HG02610 (cell line): ENCODE data around the gene LAMA2.
A peak's percentile ranks its signal among the peaks of the same experiment; 100 is the strongest.

Experiments
- ATAC-seq: cut with Tn5 transposase; IDR thresholded peaks from one replicate; pipeline ENCODE4 v1.9.1; 2021; ENCODE audit warnings: mild to moderate bottlenecking, moderate library complexity; ENCODE audit not compliant: unreplicated experiment

LAMA2 gene

DNA sequence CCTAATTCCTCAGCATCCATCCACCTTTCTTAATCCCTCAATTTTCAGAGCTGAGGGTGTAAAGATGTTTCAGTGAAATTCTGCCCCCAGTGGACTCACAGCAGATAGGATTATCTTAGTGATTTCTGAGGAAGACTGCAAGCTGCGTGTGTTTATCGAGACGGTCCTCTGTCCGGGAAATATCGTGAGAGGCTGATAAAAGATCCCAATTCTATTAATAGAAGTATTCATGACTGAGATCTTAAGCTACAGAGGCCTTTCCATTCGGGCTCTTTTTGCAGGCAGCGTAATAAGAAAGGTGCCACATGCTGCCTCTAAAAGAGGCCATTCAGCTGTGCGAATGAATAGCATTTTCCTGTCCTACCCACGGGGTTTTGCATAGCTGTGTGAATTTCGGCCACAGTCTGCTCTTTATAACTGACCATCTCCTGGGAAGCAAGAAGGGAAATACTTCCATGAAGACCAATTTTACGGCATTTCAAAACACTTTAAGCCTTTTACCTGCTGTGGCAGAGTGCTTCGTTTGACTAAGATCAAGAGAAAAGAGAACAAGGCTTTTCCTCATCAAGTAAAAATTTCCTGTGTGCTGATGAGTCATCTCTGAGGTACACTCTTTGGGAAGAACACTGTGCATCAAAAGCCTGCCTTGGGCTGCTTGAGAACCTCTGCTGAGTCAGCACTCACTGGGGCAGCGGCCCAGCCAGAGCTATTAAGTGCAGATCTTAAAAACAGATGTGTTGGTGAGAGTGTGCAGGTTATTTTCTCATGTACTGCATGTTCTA is 618.2 kb downstream of the LAMA2 start:
- ATAC-seq: peak; percentile 45

DNA sequence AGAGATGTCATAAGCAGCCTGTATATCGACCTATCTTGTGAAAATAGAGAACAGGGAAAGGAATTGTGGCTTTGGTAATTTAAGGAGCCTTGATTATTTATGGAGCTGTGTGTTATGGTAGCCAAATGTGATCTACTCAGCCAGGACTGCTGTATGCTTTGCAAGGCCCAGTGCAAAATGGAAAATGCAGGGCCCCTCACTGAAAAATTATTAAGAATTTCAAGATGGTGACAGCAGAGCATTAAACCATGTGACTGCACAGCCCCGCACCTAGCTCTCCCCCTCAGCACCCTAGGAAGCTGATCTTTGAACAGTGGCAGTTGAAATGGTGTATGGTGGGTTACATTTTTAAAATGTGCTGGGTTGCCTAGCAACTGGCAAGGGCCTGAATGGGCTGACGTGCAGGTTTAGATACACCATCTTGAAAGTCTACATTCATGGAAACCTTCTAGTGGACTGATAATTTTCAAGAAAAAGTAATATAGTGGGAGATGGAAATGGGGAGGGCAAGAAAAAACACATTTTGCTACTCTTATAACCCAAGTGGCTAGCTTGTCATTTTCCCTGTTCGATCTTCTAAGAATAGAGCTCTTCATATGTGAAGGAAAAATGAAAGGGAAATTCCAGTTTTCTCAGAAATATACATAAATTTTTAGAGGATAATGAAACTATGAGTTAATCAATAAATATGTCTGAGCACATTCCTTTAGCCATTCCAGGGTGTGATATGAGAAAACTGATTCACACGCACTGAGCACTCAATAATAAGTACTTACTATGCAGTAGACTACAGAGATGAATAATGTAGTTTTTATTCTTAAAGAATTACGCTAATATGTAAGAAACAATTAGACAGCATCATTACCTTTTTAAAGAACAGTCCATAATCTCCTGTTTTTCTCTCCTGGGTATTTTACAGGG is 619.1 kb downstream of the LAMA2 start:
- no peak for ATAC-seq

DNA sequence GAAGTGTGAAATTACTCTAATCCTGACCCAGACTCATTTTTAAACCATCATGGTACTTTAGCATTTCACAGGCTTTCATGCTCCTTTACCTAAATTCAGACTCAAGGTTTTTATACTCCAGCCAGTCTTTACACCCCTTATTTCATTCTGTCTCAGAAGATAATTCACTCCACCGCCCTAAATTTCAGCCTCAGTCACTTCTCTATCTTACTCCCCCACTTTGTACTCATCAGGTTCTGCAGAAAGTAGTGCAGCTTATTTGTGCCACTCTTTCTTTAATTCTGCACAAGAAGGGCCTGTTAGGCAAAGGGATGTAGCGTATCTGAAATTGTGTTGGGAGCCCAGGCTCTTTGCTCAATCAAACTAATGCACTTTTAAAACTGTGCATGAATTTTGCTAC is 621.5 kb downstream of the LAMA2 start:
- no peak for ATAC-seq

DNA sequence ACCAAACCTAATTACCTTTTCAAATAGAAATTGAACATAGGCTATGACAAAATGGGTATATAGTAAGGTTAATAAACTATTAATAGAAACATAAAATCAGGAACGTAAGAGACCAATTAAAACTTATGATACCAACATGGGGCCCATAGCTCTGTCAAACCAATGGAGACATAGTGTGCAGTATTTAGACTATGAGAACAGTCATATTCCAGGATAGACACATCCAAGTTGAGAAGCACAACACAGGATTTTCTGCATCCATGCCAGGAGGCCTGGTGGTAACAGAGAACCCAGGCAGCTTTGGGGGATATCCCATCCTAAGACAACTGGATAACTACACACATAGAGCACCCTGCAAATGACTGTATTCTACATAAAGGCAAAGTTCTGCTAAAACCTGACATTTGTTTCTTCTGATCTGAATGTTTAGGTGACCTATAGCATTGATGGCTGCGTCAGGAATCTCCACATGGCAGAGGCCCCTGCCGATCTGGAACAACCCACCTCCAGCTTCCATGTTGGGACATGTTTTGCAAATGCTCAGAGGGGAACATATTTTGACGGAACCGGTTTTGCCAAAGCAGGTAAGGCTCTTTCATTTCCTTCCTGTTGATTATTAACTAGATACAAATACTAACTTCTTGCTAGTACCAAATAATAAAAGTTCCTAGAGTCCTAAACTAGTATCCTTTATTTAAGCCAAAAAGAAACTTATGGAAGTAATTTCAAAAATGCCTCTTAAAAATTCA is 624.3 kb downstream of the LAMA2 start:
- no peak for ATAC-seq

DNA sequence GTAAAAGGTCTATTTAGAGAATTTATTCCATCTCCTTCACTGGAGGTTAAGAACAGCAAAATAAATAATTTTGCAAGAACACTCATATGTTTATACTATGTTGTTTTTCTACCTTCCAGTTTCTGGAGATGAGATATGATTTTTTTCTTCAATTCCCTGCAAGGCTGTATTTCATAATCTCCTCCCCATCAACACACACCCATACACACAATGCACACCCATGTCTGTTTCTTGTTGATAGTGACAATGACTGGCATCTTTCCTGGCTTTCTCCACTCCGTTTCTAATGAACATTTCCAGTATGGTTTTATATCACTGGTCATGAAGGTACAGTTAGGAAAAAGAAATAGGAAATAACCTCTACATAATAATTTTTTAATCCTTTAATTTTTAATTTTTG is 624.9 kb downstream of the LAMA2 start:
- ATAC-seq: no peak

DNA sequence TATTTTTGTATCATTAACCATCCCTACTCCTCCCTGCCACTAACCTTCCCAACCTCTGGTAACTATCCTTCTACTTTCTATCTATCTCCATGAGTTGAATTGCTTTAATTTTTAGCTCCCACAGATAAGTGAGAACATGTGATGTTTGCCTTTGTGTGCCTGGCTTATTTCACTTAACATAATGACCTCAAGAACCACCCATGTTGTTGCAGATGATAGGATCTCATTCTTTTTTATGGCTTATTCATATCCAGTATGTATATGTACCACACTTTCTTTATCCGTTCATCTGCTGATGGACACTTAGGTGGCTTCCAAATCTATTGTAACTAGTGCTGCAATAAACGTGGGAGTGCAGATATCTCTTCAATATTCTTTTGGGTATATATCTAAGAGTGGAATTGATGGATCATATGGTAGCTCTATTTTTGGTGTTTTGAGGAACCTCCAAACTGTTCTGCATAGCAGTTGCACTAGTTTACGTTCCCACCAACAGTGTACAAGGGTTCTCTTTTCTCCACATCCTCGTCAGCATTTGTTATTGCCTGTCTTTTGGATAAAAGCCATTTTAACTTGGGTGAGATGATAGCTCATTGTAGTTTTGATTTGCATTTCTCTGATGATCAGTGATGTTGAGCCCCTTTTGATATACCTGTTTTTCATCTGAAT is 625.7 kb downstream of the LAMA2 start:
- ATAC-seq: no peak

DNA sequence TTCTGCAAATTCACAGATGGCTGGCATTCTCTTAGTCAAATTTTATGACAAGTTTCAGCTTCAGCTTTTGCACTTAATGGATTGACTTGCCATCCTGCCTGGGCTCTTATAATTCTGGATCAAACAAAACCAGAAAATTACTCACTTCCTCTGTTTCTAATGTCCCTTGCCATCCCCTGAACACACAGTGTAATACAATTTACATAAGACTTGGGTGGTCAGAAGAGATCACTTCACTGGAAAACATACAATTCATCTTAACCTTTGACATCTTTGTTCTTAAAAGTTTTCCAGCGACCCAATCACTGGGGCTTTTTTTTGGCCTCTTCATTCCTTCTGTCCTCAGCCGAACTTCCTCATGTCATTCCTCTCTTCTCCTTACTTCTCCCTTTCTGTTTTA is 628.0 kb downstream of the LAMA2 start:
- ATAC-seq: no peak

DNA sequence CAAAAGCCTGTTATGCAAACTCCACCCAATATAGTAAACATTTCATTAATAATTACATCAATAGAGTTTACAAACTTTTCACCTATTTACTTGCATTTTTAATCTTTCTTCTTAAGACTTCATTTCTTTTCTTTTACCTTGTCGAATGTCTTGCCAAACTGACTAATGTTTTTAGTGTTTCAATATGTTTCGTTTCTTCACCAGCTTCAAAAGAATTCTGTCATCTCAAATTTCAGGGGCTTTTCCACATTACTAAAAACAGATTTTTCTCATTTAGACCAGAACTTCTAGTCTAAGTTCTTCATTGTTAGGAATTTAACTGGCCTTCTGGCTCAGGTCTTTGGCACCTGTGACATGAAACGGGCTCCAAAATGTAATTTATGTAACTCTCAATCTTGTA is 630.5 kb downstream of the LAMA2 start:
- ATAC-seq: no peak

DNA sequence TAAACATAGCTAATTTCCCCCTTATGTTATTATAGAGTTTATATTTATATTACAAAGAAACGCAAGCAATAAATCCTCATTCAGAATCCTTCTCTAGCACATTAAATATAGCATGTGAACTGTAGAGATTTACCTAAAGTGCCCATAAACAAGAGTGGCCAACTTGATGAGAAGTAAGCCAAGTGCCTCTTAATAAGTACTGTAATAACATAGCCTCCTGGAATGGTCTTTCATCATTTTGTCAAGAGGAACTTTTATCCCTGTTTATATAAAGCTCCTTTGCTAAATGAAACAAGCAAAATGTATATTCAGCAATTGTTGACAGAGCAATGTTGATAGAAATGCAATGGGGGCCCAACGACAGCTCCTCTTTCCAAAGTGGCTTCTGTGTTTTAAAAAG is 632.1 kb downstream of the LAMA2 start:
- ATAC-seq: no peak

DNA sequence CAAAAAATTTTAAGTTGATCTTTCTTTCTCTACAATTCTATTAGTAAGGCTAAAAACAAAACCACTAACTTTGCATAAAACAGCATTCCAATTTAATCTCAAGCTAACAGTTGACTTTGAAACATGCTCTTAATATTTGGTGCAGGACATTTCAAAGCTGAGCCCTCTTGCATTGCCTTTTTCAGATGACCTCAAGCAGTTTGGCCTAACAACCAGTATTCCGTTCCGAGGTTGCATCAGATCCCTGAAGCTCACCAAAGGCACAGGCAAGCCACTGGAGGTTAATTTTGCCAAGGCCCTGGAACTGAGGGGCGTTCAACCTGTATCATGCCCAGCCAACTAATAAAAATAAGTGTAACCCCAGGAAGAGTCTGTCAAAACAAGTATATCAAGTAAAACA is 633.1 kb downstream of the LAMA2 start:
- ATAC-seq: no peak

DNA sequence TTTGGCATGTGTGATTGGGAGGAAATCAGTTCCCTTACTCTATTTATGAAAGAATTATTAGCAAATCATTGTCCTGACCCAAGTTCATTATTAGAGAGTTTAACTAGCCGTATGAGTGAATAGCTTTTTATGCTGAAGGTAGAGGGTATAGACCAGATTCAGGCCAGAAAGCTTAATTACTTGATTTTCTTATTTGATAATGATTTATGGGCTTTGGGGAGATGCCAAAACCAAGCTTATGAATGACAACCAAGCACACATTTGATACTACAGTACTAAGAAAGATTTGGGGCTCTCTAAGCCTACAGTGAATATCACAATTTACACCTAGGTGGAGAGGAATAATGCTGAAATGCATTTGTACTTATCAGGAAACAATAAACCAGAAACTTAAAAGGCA is 633.8 kb downstream of the LAMA2 start:
- no peak for ATAC-seq

DNA sequence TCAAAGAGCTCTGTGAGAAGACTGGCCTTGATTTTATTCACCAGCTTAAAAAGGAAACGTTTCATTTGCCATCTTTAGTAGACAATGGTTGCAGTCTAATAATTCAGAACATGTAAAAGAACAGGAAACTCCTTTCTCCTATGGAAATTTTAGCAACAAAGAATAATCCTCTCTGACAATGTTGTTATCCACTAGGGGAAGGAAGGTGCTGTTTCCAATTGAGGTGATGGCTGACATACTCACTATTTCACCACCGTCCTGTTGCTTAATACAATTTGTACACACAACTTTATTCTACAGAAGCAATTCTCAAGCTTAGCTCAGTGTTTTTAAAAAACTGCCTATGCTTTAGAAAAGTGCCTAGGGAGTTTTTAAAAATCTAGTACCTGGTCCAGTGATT is 634.4 kb downstream of the LAMA2 start:
- ATAC-seq: no peak

DNA sequence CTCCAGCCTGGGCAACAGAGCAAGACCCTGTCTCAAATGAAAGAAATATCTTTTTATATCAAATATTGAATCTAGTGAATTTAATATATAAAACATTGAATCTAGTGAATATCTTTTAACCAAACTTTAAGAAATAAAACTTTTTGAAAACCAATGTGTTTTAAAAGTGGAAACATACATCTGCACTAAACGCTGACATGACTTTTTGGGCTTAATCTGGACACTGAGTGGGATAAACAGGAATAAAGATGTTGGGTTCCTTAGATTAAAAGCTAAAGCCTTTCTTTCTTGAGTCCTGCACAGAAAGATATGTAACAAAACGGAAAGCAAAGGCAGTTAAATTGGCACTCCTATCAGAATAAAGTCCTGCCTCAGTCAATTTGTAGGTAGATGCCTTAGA is 636.8 kb downstream of the LAMA2 start:
- no peak for ATAC-seq

DNA sequence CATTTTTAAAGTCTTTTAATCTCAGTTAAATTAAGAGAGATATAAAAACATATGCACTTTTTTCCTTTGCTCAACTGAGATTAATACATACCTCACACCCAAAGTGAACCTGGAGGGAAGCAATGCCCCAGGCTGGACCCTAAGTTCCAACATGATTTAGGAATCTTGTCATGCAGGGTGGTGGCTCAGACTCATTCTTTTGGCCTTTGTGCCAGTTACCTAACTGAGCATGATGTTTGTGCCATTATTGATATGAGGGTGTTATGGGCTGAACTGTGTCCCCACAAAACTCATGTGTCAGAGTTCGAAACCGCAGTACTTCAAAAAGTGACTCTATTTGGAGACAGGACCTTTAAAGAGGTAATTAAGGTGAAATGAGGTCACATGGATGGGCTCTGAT is 639.0 kb downstream of the LAMA2 start:
- ATAC-seq: no peak

DNA sequence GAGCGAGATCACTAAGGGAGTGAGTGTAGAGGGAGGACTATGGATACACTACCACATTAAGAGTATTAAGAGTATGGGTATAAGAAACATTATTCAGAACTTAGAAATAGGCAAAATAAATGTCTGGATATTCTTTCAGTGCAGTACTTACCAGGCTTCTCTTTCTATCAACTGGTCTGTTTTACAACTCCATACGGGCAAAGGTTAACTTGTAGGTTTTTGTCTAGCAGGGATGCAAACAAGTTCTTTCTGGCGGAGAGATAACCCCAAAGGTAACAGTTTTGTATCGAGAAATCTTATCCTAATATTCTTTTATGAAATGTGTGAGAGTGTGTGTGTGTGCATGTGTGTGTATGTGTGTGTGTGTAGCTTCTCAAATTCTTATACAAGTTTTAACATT is 640.9 kb downstream of the LAMA2 start:
- no peak for ATAC-seq

DNA sequence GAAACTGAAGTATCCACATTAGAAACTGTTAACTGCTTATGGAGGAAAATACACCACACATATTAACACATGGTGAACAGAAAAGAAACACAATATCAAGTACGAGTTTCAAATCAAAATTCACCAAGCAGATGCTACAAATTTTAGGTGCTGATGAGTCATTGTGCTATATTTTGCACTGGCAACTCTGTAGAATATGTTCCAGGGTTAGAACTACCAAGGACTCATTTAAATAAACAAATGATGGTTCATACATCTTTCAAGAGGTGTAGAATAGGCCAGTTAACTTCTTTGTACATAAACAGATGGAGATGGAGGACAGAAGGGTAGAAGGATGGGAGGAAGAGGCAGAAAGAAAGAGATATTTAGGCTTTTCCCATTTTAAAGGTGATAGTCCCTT is 642.1 kb downstream of the LAMA2 start:
- ATAC-seq: no peak

DNA sequence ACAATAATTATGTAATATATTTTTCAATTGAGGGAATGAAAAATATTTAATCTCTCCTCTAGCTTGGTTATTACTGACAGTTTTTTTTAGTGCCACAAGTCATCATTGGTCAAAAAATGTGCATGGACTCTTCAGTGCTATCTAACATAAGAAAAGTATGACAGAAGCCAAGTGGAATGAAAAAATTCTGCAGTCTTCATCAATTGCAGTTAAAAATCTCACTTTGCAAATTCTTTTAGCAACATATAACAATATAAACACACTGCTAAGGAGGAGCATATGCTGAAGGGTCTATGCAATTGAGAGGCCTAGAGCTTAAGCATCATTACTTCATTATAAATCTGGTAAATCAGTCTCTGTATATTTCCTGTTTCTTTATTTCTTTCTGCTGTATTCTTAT is 652.0 kb downstream of the LAMA2 start:
- ATAC-seq: no peak

DNA sequence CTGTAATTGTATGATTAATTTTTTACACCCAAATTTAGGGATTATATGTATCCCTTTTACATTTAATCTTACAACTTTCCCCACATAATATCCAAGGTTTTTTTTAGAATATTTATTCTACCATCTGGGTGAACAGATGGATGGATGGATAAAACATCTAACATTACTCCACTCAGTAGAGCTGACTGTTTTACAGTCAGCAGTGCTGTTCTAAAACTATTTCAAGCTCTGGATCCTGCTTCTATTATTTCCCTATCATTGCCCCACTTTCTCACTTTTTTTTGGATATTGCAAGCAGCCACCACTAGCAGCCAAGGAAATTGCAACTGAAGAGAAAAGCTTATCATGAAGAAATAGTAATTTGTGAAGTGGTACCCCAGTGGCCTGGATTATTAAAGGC is 653.3 kb downstream of the LAMA2 start:
- ATAC-seq: no peak

DNA sequence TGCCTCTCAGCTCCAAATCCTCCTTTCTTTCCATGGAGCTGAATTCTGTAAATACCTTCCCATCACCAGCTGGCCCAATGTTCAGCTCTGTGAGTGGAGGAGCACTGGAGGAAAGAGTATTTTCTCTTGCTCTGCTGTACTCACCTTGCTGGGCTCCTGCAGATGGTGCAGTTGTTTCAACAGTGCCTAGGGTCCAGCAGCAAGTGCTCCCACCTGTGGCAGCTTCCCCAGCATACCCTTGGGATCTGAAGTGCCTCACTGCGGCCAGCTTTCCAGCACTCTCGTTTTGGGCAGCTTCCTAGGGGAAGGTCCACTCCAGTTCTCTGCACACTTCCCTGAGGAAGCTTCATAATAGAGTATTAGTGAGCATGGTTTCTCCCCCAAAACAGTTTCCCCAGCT is 656.1 kb downstream of the LAMA2 start:
- ATAC-seq: no peak

DNA sequence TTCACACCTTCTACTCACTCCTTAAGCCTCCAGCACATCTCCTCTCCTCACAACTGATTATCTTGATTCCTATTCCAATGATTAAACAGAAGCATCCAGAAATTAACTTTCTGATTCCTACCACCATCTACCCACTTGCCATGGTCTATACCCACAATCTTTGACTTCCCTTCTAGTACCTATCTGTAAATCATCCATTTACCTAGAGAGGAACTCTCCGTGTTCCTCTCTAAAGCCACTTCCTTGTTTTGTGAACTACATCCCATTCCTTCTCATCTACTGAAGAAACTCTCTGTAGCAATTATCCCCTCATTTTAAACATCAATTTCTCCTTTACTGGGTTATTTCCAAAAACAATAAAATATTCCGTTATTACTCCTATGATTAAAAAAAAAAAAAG is 659.8 kb downstream of the LAMA2 start:
- no peak for ATAC-seq

DNA sequence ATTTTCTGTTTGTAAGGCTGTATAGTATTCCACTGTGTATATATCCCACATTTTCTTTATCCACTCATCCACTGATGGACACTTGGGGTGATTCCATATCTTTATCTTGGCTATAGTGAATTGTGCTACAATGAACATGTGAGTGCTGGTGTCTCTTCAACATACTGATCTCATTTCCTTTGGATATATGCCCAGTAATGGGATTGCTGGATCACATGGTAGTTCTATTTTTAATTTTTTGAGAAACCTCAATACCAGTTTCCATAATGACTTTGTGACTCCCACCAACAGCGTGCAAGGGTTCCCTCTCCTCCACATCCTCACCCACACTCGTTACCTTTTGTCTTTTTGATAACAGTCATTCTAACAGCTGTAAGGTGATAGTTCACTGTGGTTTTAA is 661.0 kb downstream of the LAMA2 start:
- no peak for ATAC-seq
